ENCODE results near the gene CFAP69. TPM values are rescaled to one million over a fixed set of nuclear protein-coding genes. Genes with fewer than 3 reads are reported as not detected.

Gene CFAP69
- polyA plus RNA-seq, 1 donor from 2014 or later, result 6.2 TPM

- Histone ChIP-seq H3K9me3 (ENCODE audit: low read length) (no peaks in the 10 kb centered on the region), H4K20me1 (ENCODE audit: insufficient read depth) (no peaks in the 10 kb centered on the region), H3K27ac (ENCODE audit: low read length) (no peak overlapping the region), H3K9ac (ENCODE audit: low read length) (no peak overlapping the region), H2AFZ (ENCODE audit: low read depth, low read length) (no peak overlapping the region), H3K4me3 (ENCODE audit: low read length) (no peak overlapping the region), H3K27me3 (ENCODE audit: insufficient read depth, low read depth, low read length) (no peaks in the 10 kb centered on the region), H3K36me3 (ENCODE audit: insufficient read depth, low read length) (no peaks in the 10 kb centered on the region), H3K9me2 (ENCODE audit: insufficient read depth, low read length) (no peaks in the 10 kb centered on the region), H3K4me2 (ENCODE audit: low read length) (no peak overlapping the region), H3F3A (ENCODE audit: insufficient read depth, low read length, poor library complexity, severe bottlenecking) (no peaks in the 10 kb centered on the region), H3K79me2 (replicated peaks; ENCODE audit: insufficient read depth, low read length) (no peaks in the 10 kb centered on the region)
- TF ChIP-seq, protein P1, sequence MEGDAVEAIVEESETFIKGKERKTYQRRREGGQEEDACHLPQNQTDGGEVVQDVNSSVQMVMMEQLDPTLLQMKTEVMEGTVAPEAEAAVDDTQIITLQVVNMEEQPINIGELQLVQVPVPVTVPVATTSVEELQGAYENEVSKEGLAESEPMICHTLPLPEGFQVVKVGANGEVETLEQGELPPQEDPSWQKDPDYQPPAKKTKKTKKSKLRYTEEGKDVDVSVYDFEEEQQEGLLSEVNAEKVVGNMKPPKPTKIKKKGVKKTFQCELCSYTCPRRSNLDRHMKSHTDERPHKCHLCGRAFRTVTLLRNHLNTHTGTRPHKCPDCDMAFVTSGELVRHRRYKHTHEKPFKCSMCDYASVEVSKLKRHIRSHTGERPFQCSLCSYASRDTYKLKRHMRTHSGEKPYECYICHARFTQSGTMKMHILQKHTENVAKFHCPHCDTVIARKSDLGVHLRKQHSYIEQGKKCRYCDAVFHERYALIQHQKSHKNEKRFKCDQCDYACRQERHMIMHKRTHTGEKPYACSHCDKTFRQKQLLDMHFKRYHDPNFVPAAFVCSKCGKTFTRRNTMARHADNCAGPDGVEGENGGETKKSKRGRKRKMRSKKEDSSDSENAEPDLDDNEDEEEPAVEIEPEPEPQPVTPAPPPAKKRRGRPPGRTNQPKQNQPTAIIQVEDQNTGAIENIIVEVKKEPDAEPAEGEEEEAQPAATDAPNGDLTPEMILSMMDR (IDR thresholded peaks at IDR 0.05; ENCODE audit: poor library complexity, severe bottlenecking), result no peak
- TF ChIP-seq EZH2 (IDR thresholded peaks at IDR 0.05; ENCODE audit: borderline replicate concordance, insufficient read depth, low read length, poor library complexity, severe bottlenecking) (no peak), EP300 (conservative IDR thresholded peaks at IDR 0.05; ENCODE audit: poor library complexity, severe bottlenecking) (no peak), MXI1 (conservative IDR thresholded peaks at IDR 0.05; ENCODE audit: poor library complexity, severe bottlenecking) (no peak), TAF1 (IDR thresholded peaks at IDR 0.05; ENCODE audit: low read depth) (no peak), RAD21 (conservative IDR thresholded peaks at IDR 0.05) (no peak), POLR2AphosphoS5 (IDR thresholded peaks at IDR 0.05) (no peak), SMC3 (conservative IDR thresholded peaks at IDR 0.05; ENCODE audit: poor library complexity) (no peak)
- TF ChIP-seq, protein P2, sequence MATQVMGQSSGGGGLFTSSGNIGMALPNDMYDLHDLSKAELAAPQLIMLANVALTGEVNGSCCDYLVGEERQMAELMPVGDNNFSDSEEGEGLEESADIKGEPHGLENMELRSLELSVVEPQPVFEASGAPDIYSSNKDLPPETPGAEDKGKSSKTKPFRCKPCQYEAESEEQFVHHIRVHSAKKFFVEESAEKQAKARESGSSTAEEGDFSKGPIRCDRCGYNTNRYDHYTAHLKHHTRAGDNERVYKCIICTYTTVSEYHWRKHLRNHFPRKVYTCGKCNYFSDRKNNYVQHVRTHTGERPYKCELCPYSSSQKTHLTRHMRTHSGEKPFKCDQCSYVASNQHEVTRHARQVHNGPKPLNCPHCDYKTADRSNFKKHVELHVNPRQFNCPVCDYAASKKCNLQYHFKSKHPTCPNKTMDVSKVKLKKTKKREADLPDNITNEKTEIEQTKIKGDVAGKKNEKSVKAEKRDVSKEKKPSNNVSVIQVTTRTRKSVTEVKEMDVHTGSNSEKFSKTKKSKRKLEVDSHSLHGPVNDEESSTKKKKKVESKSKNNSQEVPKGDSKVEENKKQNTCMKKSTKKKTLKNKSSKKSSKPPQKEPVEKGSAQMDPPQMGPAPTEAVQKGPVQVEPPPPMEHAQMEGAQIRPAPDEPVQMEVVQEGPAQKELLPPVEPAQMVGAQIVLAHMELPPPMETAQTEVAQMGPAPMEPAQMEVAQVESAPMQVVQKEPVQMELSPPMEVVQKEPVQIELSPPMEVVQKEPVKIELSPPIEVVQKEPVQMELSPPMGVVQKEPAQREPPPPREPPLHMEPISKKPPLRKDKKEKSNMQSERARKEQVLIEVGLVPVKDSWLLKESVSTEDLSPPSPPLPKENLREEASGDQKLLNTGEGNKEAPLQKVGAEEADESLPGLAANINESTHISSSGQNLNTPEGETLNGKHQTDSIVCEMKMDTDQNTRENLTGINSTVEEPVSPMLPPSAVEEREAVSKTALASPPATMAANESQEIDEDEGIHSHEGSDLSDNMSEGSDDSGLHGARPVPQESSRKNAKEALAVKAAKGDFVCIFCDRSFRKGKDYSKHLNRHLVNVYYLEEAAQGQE (IDR thresholded peaks at IDR 0.05; ENCODE audit: borderline replicate concordance), result no peak
Observed at GRCh38 chr7:90313907-90314306, 68.9 kb downstream of the CFAP69 start.

DNA sequence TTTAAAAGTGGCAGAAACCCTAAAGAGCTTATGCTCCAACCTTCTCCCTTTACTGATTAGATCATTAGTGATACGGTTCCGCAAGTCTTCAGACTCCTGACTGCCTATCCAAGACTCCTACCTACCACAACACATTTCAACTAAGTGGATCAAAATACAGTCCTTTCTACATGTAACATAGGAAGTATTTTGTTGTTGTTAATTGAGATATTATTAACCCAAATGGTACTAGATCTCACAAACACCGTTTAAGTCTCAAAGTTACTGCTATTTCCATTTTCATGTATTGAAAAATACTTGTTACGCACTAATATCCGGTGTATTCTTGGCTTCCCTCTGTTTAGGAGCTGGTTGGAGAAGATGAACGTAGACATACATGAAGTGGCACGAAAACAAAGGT, 75.0 kb downstream of the CFAP69 start:
- TF ChIP-seq SMC3 (conservative IDR thresholded peaks at IDR 0.05; ENCODE audit: poor library complexity) (no peak), EZH2 (IDR thresholded peaks at IDR 0.05; ENCODE audit: borderline replicate concordance, insufficient read depth, low read length, poor library complexity, severe bottlenecking) (no peak)
- H3K27ac ChIP-seq (ENCODE audit: low read length), result no peak overlapping the region
- H3K9ac ChIP-seq (ENCODE audit: low read length), result no peak overlapping the region
- no peak overlapping the region for H2AFZ ChIP-seq (ENCODE audit: low read depth, low read length)
- H3K9me3 ChIP-seq (ENCODE audit: low read length), result no peaks in the 10 kb centered on the region
- no peaks in the 10 kb centered on the region for H3F3A ChIP-seq (ENCODE audit: insufficient read depth, low read length, poor library complexity, severe bottlenecking)
- H3K4me3 ChIP-seq (ENCODE audit: low read length), result no peak overlapping the region
- H3K79me2 ChIP-seq (replicated peaks; ENCODE audit: insufficient read depth, low read length), result no peaks in the 10 kb centered on the region
- no peaks in the 10 kb centered on the region for H3K9me2 ChIP-seq (ENCODE audit: insufficient read depth, low read length)
- no peaks in the 10 kb centered on the region for H3K36me3 ChIP-seq (ENCODE audit: insufficient read depth, low read length)
- peaks cover 34% of the 10 kb centered on the region for H3K27me3 ChIP-seq (ENCODE audit: insufficient read depth, low read depth, low read length)
- H4K20me1 ChIP-seq (ENCODE audit: insufficient read depth), result no peaks in the 10 kb centered on the region
- H3K4me2 ChIP-seq (ENCODE audit: low read length), result no peak overlapping the region

DNA sequence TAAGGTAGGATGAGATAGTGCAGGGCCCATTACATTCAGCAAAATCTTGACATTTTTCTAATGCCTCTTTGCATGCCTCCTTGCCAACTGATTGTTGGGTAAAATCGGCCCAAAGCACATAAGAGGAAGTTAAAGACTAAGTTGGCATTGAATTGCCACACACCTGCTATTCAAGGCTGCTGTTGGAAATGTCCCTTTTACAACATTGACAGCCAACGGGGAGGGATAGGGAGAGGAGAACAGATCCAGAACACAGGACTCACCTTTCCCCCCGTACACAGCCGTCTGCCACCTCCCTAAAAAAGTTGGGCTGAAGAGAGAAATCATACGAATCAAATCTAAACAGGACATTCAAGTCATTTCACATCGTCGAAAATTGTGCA, 75.4 kb downstream of the CFAP69 start:
- Histone ChIP-seq H4K20me1 (ENCODE audit: insufficient read depth) (no peaks in the 10 kb centered on the region), H3K4me2 (ENCODE audit: low read length) (no peak overlapping the region), H3K36me3 (ENCODE audit: insufficient read depth, low read length) (no peaks in the 10 kb centered on the region), H3K9ac (ENCODE audit: low read length) (no peak overlapping the region), H3K9me2 (ENCODE audit: insufficient read depth, low read length) (no peaks in the 10 kb centered on the region), H3K4me3 (ENCODE audit: low read length) (peak overlapping the region; percentile 65), H2AFZ (ENCODE audit: low read depth, low read length) (no peak overlapping the region), H3F3A (ENCODE audit: insufficient read depth, low read length, poor library complexity, severe bottlenecking) (no peaks in the 10 kb centered on the region), H3K27ac (ENCODE audit: low read length) (no peak overlapping the region), H3K9me3 (ENCODE audit: low read length) (no peaks in the 10 kb centered on the region), H3K79me2 (replicated peaks; ENCODE audit: insufficient read depth, low read length) (no peaks in the 10 kb centered on the region), H3K27me3 (ENCODE audit: insufficient read depth, low read depth, low read length) (peaks cover 34% of the 10 kb centered on the region)
- no peak for TF ChIP-seq EP300 (conservative IDR thresholded peaks at IDR 0.05; ENCODE audit: poor library complexity, severe bottlenecking)
- TF ChIP-seq EZH2 (IDR thresholded peaks at IDR 0.05; ENCODE audit: borderline replicate concordance, insufficient read depth, low read length, poor library complexity, severe bottlenecking), result no peak
- TF ChIP-seq, protein P1 (IDR thresholded peaks at IDR 0.05; ENCODE audit: poor library complexity, severe bottlenecking), result no peak
- no peak for TF ChIP-seq TAF1 (IDR thresholded peaks at IDR 0.05; ENCODE audit: low read depth)
- TF ChIP-seq, protein P2 (IDR thresholded peaks at IDR 0.05; ENCODE audit: borderline replicate concordance), result no peak
- TF ChIP-seq POLR2AphosphoS5 (IDR thresholded peaks at IDR 0.05), result no peak
